ENCODE data around the gene RSPO4.

- TF ChIP-seq, protein P1, sequence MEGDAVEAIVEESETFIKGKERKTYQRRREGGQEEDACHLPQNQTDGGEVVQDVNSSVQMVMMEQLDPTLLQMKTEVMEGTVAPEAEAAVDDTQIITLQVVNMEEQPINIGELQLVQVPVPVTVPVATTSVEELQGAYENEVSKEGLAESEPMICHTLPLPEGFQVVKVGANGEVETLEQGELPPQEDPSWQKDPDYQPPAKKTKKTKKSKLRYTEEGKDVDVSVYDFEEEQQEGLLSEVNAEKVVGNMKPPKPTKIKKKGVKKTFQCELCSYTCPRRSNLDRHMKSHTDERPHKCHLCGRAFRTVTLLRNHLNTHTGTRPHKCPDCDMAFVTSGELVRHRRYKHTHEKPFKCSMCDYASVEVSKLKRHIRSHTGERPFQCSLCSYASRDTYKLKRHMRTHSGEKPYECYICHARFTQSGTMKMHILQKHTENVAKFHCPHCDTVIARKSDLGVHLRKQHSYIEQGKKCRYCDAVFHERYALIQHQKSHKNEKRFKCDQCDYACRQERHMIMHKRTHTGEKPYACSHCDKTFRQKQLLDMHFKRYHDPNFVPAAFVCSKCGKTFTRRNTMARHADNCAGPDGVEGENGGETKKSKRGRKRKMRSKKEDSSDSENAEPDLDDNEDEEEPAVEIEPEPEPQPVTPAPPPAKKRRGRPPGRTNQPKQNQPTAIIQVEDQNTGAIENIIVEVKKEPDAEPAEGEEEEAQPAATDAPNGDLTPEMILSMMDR (conservative IDR thresholded peaks at IDR 0.05 in 1 of 2, IDR thresholded peaks at IDR 0.05 in 1 of 2; ENCODE audit: extremely low read depth in 1 of 2, insufficient read depth in 1 of 2, low read depth in 1 of 2, low read length in 2 of 2), result no peak
- TF ChIP-seq EZH2 (IDR thresholded peaks at IDR 0.05; ENCODE audit: borderline replicate concordance, low read length), result no peak
These were observed 29.9 kb downstream of the RSPO4 start for GRCh38 chr20:972256-972655.

All from mammary epithelial cell (primary cell).